ENCODE data around the gene PDE4D. TPM values are rescaled to one million over a fixed set of nuclear protein-coding genes. Genes with fewer than 3 reads are reported as not detected.

PDE4D gene
- total and polyA plus RNA-seq, 2 of the 4 experiments (the other 2 are of a cell fraction): 1.4 to 7.9 TPM

DNA sequence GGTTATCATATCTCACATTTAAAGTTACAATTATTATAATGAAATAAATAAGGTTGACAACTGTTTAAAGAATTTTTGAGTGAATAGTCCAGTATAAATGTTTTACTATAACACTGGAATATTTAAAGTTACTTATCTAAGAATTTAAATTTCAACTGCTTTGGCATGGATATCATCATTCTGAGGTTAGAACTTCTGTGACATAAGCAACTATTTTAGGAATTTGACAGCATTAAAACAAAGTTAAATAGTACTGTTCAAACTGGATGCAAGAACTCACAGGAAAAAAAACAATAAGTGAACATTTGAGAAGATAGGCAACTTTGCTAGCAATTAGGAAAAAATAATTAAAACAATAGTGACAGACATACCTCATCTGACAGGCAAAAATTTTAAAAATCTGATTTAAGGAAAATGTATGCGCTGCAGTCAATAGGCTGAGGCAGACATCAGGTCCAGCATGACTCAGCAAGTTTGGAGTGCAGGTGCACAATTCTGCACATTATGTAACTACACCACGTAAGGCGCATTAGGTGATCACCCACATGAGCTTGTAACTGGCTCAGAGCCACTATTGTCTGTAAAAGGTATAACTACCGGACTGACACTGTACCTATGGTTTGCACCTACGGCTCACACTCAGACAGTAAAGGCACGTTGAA, 180.6 kb downstream of the PDE4D start:
- Histone ChIP-seq H3K14ac (replicated peaks; ENCODE audit: low read depth, low read length) (no peak overlapping the region), H3K9ac (ENCODE audit: low read depth, low read length) (no peak overlapping the region), H3K36me3 (ENCODE audit: control insufficient read depth, insufficient read depth, low read length) (no peaks in the 10 kb centered on the region), H2BK5ac (ENCODE audit: low read depth, low read length, poor library complexity, severe bottlenecking) (no peak overlapping the region), H3K23ac (ENCODE audit: low read depth, low read length) (no peak overlapping the region), H3K27me3 (ENCODE audit: control insufficient read depth, insufficient read depth, low read length) (no peaks in the 10 kb centered on the region), H4K5ac (ENCODE audit: low read depth, low read length) (no peak overlapping the region), H3K79me1 (ENCODE audit: low read depth in 1 of 2, low read length in 2 of 2) (no peaks in the 10 kb centered on the region), H3K4me2 (ENCODE audit: low read depth, low read length) (no peak overlapping the region), H3K18ac (ENCODE audit: low read depth, low read length) (no peak overlapping the region), H4K8ac (ENCODE audit: low read depth in 2 of 2, low read length in 2 of 2) (no peak overlapping the region), H2BK20ac (ENCODE audit: low read depth, low read length) (no peak overlapping the region), H2AK5ac (ENCODE audit: low read depth, low read length) (no peak overlapping the region), H2BK120ac (ENCODE audit: low read depth, low read length) (no peak overlapping the region), H3K4me3 (ENCODE audit: insufficient read depth, low read depth, low read length) (no peak overlapping the region), H3K4me1 (ENCODE audit: control insufficient read depth, insufficient read depth, low read length) (peaks cover 2% of the 10 kb centered on the region; the same call in 1 of the 2 replicates), H3K27ac (ENCODE audit: insufficient read depth, low read length) (no peak overlapping the region), H4K20me1 (ENCODE audit: insufficient read depth, low read length) (no peaks in the 10 kb centered on the region), H2BK15ac (ENCODE audit: low read depth, low read length) (no peak overlapping the region), H3K9me1 (ENCODE audit: insufficient read depth, low read length) (no peaks in the 10 kb centered on the region), H2AK9ac (replicated peaks; ENCODE audit: low read depth, low read length, poor library complexity) (no peak overlapping the region), H4K91ac (ENCODE audit: insufficient read depth, low read depth, low read length) (no peak overlapping the region), H3K56ac (ENCODE audit: extremely low read depth, insufficient read depth, low read length) (no peak overlapping the region), H3K9me3 (ENCODE audit: control insufficient read depth, insufficient read depth, low read length) (no peaks in the 10 kb centered on the region), H2AFZ (replicated peaks; ENCODE audit: low read length, poor library complexity) (no peak overlapping the region), H3K4ac (ENCODE audit: low read depth, low read length) (no peak overlapping the region)
- CTCF ChIA-PET: no interaction called here
- intact Hi-C loops (cut with micrococcal nuclease) (no loop called here), in situ Hi-C loops (cut with MboI; ENCODE audit: low sequenced_read_pairs) (no loop called here), dilution Hi-C loops (cut with HindIII; ENCODE audit: low sequenced_read_pairs, unreplicated experiment) (no loop called here)
- DNase-seq (no peak), ATAC-seq (ENCODE audit: low read depth) (no peak)
- 93% methylated on average over 5 of the region's 6 CpGs; no CpG with 5 or more reads in 1 of the 2 experiments for WGBS, 2 experiments (ENCODE audit: extremely low coverage in 2 of 2, insufficient read length in 1 of 2)
- TF ChIP-seq BHLHE40 (IDR thresholded peaks at IDR 0.05; ENCODE audit: low read depth, low read length): no peak
- 0 out of 2 replicates have a peak, but pooled peaks have one; percentile 37 for TF ChIP-seq MAFK (IDR thresholded peaks at IDR 0.05; ENCODE audit: low read depth, low read length)
- TF ChIP-seq NFE2L2 (IDR thresholded peaks at IDR 0.05; ENCODE audit: low read depth, low read length): peak; percentile 91
- TF ChIP-seq MXI1 (IDR thresholded peaks at IDR 0.05; ENCODE audit: borderline replicate concordance, low read depth, low read length): no peak
- POLR2A ChIA-PET (ENCODE audit: unreplicated experiment): no interaction called here
- no TSS peak for BruUV-seq (replicated peaks)

Data from IMR-90 (cell line).